GM21360 (cell line): ENCODE measurements around the gene HEPACAM2.

Experiments
- ATAC-seq: cut with Tn5 transposase; IDR thresholded peaks from one replicate; pipeline ENCODE4 v1.9.1; 2021; ENCODE audit warnings: mild to moderate bottlenecking, moderate library complexity; ENCODE audit not compliant: unreplicated experiment

The HEPACAM2 gene

GRCh38 chr7:93203496-93203895, 22.8 kb downstream of the HEPACAM2 start:
- ATAC-seq: no peak

DNA sequence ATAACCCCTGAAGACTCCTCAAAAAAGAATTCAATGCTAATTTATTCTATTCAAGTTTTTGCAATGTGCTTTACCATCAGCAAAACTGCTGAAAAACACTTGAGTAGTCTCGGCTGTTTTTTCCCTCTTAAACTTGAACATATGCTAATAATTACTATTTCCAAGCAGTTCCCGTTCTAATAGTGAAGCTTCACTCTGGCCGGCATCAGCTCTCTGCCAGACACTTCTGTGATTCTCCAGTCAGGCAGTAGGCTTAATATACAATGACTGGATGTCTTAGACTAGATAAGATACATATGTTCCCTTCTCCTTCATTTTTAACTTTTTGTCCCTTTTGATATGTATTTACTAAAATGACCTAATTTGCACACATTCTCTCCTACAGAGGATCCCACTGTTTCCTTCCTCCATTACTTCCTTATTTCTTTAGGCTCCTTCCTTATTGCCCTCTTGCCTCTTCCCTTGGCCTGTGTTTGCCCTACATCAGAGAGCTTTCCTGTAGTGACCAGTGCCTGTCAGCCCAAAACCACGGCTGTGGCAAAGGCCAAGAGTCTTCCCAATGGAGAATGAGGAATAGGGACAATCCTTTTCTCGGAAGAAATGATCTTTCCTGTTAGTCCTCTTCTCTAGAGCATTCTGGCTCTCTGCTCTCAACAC, 23.5 kb downstream of the HEPACAM2 start:
- no peak for ATAC-seq

- no peak for ATAC-seq
These were observed 27.8 kb downstream of the HEPACAM2 start for GRCh38 chr7:93198472-93198871.

- ATAC-seq: no peak
These were observed 29.9 kb downstream of the HEPACAM2 start for GRCh38 chr7:93196336-93196735.

- ATAC-seq: no peak
These were observed 31.9 kb downstream of the HEPACAM2 start for GRCh38 chr7:93194386-93194785.

DNA sequence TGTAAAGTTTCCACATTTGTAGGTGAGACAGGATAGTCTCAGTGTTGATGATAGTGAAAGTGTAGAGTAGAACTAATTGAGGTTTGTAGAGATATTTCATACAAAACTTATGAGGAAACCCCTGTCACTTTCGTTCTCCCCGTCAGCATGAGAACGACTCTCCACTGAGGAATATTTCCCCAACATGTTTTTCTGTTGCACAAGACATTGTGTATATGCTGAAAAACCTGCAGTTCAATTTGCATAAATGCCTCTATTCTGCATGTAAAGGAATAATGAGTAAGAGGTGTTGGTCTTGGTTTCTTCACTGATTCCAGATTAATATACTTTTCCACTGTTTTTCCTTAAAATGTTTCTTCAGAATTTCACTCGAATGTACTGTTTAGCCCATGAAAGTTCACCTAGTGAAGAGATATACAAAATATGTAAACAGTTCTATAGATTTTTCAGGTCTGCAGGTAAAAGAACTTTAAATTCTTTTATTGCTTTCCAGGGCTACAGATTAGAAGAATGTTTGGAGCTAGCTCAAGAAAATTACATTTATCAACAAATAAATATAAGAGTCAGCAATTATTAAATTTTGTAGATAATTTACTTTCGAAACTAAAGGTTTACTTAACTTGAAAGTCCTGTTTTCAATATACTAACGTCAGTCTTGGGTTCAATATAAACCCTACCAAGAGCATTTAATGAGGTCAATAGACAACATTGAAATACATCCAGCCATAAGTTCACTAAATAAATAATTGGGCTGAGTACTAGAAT, 37.2 kb downstream of the HEPACAM2 start:
- ATAC-seq: no peak

GRCh38 chr7:93185303-93186027, 40.8 kb downstream of the HEPACAM2 start:
- no peak for ATAC-seq

- no peak for ATAC-seq
These were observed 47.1 kb downstream of the HEPACAM2 start for GRCh38 chr7:93179173-93179572.

- ATAC-seq: no peak
These were observed 48.1 kb downstream of the HEPACAM2 start for GRCh38 chr7:93178213-93178612.

GRCh38 chr7:93176992-93177580, 49.2 kb downstream of the HEPACAM2 start:
- no peak for ATAC-seq

DNA sequence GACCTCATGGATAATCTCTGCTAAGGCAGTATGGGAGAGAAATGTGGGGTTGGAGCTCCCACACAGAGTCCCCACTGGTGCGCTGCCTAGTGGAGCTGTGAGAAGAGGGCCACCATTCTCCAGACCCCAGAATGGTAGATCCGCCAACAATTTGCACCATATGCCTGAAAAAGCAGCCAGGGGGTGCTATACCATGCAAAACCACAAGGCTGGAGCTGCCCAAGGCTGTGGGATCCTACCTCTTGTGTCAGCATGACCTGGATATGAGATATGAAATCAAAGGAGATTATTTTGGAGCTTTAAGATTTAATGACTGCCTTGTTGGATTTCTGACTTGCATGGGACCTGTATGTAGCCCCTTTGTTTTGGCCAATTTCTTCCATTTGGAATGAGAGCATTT, 51.0 kb downstream of the HEPACAM2 start:
- ATAC-seq: no peak

DNA sequence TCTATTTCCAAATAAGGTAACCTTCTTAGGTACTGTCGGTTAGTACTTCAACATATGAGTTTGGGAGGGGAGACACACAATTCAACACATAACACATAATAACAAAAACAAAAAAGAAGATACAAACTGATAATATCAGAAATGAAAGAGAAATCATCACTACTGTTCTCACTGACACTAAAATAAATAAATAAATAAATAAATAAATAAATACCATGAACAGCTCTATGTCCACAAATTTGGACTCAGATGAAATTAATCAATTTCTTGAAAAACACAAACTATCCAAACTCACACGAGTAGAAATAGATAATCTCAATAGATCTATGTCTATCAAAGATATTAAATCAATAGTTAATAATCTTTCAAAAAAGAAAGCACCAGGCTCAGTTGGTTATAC, 53.6 kb downstream of the HEPACAM2 start:
- no peak for ATAC-seq

GRCh38 chr7:93171606-93172226, 54.6 kb downstream of the HEPACAM2 start:
- no peak for ATAC-seq

DNA sequence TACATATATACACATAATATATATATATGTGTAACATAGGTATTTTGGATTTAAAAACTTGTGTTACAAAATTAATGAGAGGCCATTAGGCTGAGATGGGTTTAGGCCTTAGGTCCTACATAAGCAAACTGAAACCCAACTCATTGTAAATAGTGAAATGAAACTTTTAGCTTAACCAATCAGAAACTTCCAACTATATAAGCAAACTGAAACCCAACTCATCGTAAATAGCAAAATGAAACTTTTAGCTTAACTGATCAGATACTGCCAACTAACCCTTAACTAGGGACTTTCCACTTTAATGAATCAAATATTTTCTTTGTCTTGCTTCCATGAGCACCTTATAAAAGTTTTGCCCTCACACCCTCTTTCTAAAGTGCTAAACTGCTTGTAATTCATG, 60.8 kb downstream of the HEPACAM2 start:
- peak; percentile 99 for ATAC-seq

DNA sequence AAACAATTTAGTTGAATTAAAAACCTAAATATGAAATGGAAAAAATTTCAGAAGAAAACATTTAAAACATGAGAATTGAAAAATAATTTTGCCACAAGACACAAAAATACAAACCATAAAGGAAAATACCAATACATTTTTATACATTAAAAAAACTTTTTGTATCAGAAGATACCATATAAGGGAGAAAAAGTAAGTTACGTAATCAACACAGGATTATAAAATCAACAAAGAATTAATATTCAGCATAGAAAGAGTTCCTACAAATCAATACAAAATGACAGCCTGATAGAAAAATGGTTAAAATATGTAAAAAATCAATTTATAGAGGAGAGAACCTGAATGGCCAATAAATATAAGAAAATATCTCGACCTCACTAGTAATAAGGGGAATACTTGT, 61.5 kb downstream of the HEPACAM2 start:
- no peak for ATAC-seq

DNA sequence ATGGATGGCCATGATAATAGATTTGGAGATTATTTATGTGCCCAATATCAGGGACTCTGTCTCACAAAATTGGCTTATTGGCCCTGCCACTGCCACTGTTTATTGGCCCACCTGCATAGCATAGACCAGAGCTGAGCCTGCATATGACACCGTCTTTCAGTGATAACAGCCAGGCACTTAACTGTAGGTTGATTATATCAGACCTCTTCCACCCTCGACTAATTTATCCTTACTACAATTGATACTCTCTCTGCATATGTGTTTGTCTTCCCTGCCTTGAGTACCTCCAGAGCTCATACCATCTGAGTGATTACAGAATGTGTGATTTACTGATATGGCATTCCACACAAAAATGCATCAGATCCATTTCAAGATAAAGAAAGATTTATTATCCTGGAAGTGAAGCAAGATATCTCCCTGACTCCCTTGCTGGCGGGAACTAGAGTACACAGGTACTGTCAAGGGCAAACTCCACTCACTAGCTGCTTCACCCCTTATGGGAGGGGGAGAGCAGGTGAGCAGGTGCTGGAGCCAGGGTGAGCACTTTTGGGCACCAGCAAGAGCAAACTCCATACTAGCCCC, 65.0 kb downstream of the HEPACAM2 start:
- no peak for ATAC-seq

DNA sequence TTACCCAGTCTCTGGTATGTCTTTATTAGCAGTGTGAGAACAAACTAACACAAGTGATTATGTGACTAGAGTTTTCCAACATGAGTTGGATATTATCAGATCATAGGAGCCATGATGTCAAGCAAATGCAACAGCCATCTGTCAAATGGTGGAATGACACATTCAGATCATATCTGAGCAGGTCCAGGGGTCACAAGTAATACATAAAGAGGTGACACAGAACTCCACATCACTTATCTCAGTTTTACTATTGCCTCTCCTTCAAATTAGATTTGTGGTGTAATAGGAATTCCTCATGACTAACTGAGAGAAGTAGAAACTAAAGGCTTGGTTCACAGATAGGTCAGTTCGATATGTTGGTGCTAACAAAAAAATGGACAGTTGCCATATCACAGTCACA, 65.9 kb downstream of the HEPACAM2 start:
- no peak for ATAC-seq

DNA sequence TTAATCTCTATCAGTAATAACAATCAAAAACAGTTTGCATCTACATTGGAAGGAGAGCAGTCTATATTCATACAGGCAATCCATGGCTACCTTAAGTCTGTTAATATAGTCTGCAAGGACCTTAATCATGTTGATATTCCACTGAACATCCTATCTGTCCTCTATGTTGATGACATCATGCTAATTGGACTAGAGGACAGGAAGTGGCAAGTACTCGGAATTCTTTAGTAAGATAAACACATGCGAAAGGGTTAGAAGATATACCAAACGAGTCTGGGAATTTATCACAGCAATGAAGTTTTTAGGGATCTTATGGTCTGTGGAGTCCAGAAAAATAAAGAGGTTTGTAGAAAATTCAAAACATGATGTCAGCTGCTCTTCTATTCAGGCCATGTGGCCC, 66.8 kb downstream of the HEPACAM2 start:
- ATAC-seq: no peak

GRCh38 chr7:93156884-93157283, 69.4 kb downstream of the HEPACAM2 start:
- ATAC-seq: no peak

GRCh38 chr7:93150200-93150835, 76.0 kb downstream of the HEPACAM2 start:
- ATAC-seq: no peak
